OCI-LY7 (cell line): ENCODE results near the gene LRP3. TPM values are rescaled to one million over a fixed set of nuclear protein-coding genes. Genes with fewer than 3 reads are reported as not detected.
"Not testable (repeated sequence)": the region's sequence is repeated elsewhere in the genome, so short reads cannot be mapped to it uniquely, and the experiment has no call there.

Source experiments
- BruUV-seq: library from RNA; stranded (reverse); fragments of 400-500 nt; replicated peaks from 2 replicates; lab custom pipeline; 2021; lab: Mats Ljungman, UMichigan
- CTCF ChIA-PET: fragments of 300-600 bp; sonication (Branson Sonifier 250); formaldehyde crosslinking; loops from one replicate; lab custom pipeline; 2022; ENCODE audit warnings: antibody characterized with exemption; ENCODE audit not compliant: unreplicated experiment; lab: Charles Lee
- POLR2A ChIA-PET: fragments of 300-600 bp; sonication (Branson Sonifier 250); formaldehyde crosslinking; loops from one replicate; lab custom pipeline; 2022; ENCODE audit warnings: antibody characterized with exemption; lab: Charles Lee
- DNase-seq: peaks from one replicate; pipeline ENCODE4 v3.0.0-alpha.2; 2015; ENCODE audit warnings: low spot score
- H2AFZ ChIP-seq: fragments of 200-600 bp; sonication (generic), shearing (Covaris generic); 2 replicates; pipeline ENCODE4 v1.6.1; 2014; ENCODE audit warnings: mild to moderate bottlenecking, antibody characterized with exemption, low read length, moderate library complexity
- H3K27ac ChIP-seq: fragments of 200-600 bp; sonication (generic); 2 replicates; pipeline ENCODE4 v1.5.1; 2014; ENCODE audit warnings: mixed run types, low read depth, mild to moderate bottlenecking, moderate library complexity, low read length, inconsistent platforms; ENCODE audit not compliant: poor library complexity, severe bottlenecking
- H3K36me3 ChIP-seq: fragments of 200-600 bp; sonication (generic); 2 replicates; pipeline ENCODE4 v1.6.1; 2014; ENCODE audit warnings: mild to moderate bottlenecking, antibody characterized with exemption, low read length, moderate library complexity, mixed read lengths; ENCODE audit not compliant: insufficient read depth
- H3K4me1 ChIP-seq: fragments of 200-600 bp; sonication (generic); 2 replicates; pipeline ENCODE4 v1.5.1; 2014; ENCODE audit warnings: mild to moderate bottlenecking, low read length; ENCODE audit not compliant: insufficient read depth, poor library complexity, severe bottlenecking
- H3K4me2 ChIP-seq: fragments of 200-600 bp; sonication (generic); 2 replicates; pipeline ENCODE4 v1.6.1; 2014; ENCODE audit warnings: mild to moderate bottlenecking, low read length
- H3K4me3 ChIP-seq: fragments of 200-600 bp; sonication (generic); 2 replicates; pipeline ENCODE4 v1.5.1; 2014; ENCODE audit warnings: mild to moderate bottlenecking, low read depth, low read length; ENCODE audit not compliant: poor library complexity, severe bottlenecking
- H3K79me2 ChIP-seq: fragments of 200-600 bp; sonication (generic); 2 replicates; pipeline ENCODE4 v1.6.1; 2016; ENCODE audit warnings: low read depth, mild to moderate bottlenecking, low read length, moderate library complexity, mixed read lengths; ENCODE audit not compliant: insufficient read depth
- H3K9me2 ChIP-seq: fragments of 200-600 bp; sonication (generic); 2 replicates; pipeline ENCODE4 v1.6.1; 2016; ENCODE audit warnings: mild to moderate bottlenecking, low read length, mixed read lengths; ENCODE audit not compliant: insufficient read depth
- H3K9me3 ChIP-seq: fragments of 200-600 bp; sonication (generic); 2 replicates; pipeline ENCODE4 v1.6.1; 2014; ENCODE audit warnings: mild to moderate bottlenecking, mixed run types, low read length, mixed read lengths
- H4K20me1 ChIP-seq: fragments of 200-600 bp; sonication (generic); 2 replicates; pipeline ENCODE4 v1.6.1; 2014; ENCODE audit warnings: mild to moderate bottlenecking, antibody characterized with exemption, low read length, moderate library complexity, mixed read lengths; ENCODE audit not compliant: insufficient read depth
- CTCF ChIP-seq: fragments of 200-600 bp; sonication (generic); conservative IDR thresholded peaks from 2 replicates; pipeline ENCODE4 v1.5.1; 2014; ENCODE audit warnings: mild to moderate bottlenecking, antibody characterized with exemption, low read length, moderate library complexity, mixed read lengths
- EZH2phosphoT487 ChIP-seq: fragments of 200-600 bp; sonication (generic); IDR thresholded peaks from 2 replicates; pipeline ENCODE4 v1.6.1; 2018; ENCODE audit warnings: low read depth, borderline replicate concordance, mild to moderate bottlenecking, mixed run types, antibody characterized with exemption, low read length, moderate library complexity, mixed read lengths
- intact Hi-C: fragments of 100-400 bp; cut with micrococcal nuclease; formaldehyde crosslinking; loops from one replicate; pipeline ENCODE4 v1.10.0; 2022; ENCODE audit not compliant: unreplicated experiment
- total RNA-seq, 2 experiments: library from RNA; depleted of rRNA in 1 of 2; stranded (reverse); fragments of >200 nt in 1 of 2; shearing (Covaris generic) in 1 of 2; gene quantifications; 2 replicates each; pipeline ENCODE4 v1.2.3, GENCODE V29; 2014 to 2022

Gene LRP3
- total RNA-seq, 2 experiments from 2014 or later = not detected

GRCh38 chr19:33147538-33147937, 46.6 kb upstream of the LRP3 start:
- Histone ChIP-seq H3K9me2 (no peaks in the 10 kb centered on the region), H2AFZ (no peak overlapping the region), H3K27ac (no peak overlapping the region), H3K9me3 (no peaks in the 10 kb centered on the region), H4K20me1 (no peaks in the 10 kb centered on the region), H3K4me2 (no peak overlapping the region), H3K79me2 (no peaks in the 10 kb centered on the region), H3K4me1 (no peaks in the 10 kb centered on the region), H3K36me3 (no peaks in the 10 kb centered on the region), H3K4me3 (no peak overlapping the region)
- CTCF ChIA-PET = no interaction called here
- TF ChIP-seq EZH2phosphoT487 = no peak
- TF ChIP-seq CTCF = no peak
- intact Hi-C loops = no loop called here
- POLR2A ChIA-PET = no interaction called here
- BruUV-seq = no TSS peak
- no peak for DNase-seq

- H3K4me3 ChIP-seq = no peak overlapping the region
- H3K9me2 ChIP-seq = no peaks in the 10 kb centered on the region
- H3K27ac ChIP-seq = no peak overlapping the region
- POLR2A ChIA-PET = no interaction called here
- H2AFZ ChIP-seq = no peak overlapping the region
- intact Hi-C loops = no loop called here
- TF ChIP-seq CTCF (no peak), EZH2phosphoT487 (no peak)
- no peaks in the 10 kb centered on the region for H3K4me1 ChIP-seq
- no peaks in the 10 kb centered on the region for H3K9me3 ChIP-seq
- no peak overlapping the region for H3K4me2 ChIP-seq
- CTCF ChIA-PET = no interaction called here
- DNase-seq = no peak
- H4K20me1 ChIP-seq = no peaks in the 10 kb centered on the region
- no peaks in the 10 kb centered on the region for H3K36me3 ChIP-seq
- no peaks in the 10 kb centered on the region for H3K79me2 ChIP-seq
- no TSS peak for BruUV-seq
Observed at GRCh38 chr19:33150852-33151518, 43.1 kb upstream of the LRP3 start.

GRCh38 chr19:33152176-33152575, 42.0 kb upstream of the LRP3 start:
- no peak overlapping the region for H3K4me2 ChIP-seq
- no peak overlapping the region for H2AFZ ChIP-seq
- no peaks in the 10 kb centered on the region for H4K20me1 ChIP-seq
- POLR2A ChIA-PET = no interaction called here
- BruUV-seq = no TSS peak
- TF ChIP-seq EZH2phosphoT487 (no peak), CTCF (no peak)
- no peaks in the 10 kb centered on the region for H3K9me2 ChIP-seq
- no peaks in the 10 kb centered on the region for H3K4me1 ChIP-seq
- no peaks in the 10 kb centered on the region for H3K36me3 ChIP-seq
- H3K9me3 ChIP-seq = no peaks in the 10 kb centered on the region
- intact Hi-C loops = no loop called here
- CTCF ChIA-PET = no interaction called here
- no peak overlapping the region for H3K4me3 ChIP-seq
- no peaks in the 10 kb centered on the region for H3K79me2 ChIP-seq
- no peak overlapping the region for H3K27ac ChIP-seq
- no peak for DNase-seq

- H3K79me2 ChIP-seq, H3K27ac ChIP-seq, intact Hi-C loops, H2AFZ ChIP-seq, BruUV-seq, H3K4me2 ChIP-seq, H3K9me2 ChIP-seq, H3K9me3 ChIP-seq, DNase-seq, H3K36me3 ChIP-seq, H3K4me3 ChIP-seq, CTCF ChIA-PET, H4K20me1 ChIP-seq, H3K4me1 ChIP-seq: not testable (repeated sequence)
- POLR2A ChIA-PET = interaction anchor here (0.6 kb wide), 1 partner anchor 14 kb away, joined by 3 read pairs; no protein-coding TSS in a partner anchor
Observed at GRCh38 chr19:33152625-33153024, 41.5 kb upstream of the LRP3 start.
